ENCODE measurements around the gene ZFP64. TPM values are rescaled to one million over a fixed set of nuclear protein-coding genes. Genes with fewer than 3 reads are reported as not detected.
"Not testable (repeated sequence)": the region's sequence is repeated elsewhere in the genome, so short reads cannot be mapped to it uniquely, and the experiment has no call there.

Gene ZFP64
- total RNA-seq, 1 experiment from 2014 or later: 25.6 TPM

- Histone ChIP-seq H3K4me1 (0 out of 2 replicates have a peak, but pooled peaks cover 7% of the 10 kb centered on the region), H3K36me3 (ENCODE audit: control insufficient read depth, insufficient read depth, low read length) (no peaks in the 10 kb centered on the region), H3K27me3 (replicated peaks; ENCODE audit: control insufficient read depth, insufficient read depth, low read length) (no peaks in the 10 kb centered on the region), H3K4me3 (ENCODE audit: low read depth, low read length) (no peak overlapping the region), H3K9me3 (no peaks in the 10 kb centered on the region)
- peak in 1 of 2 experiments; percentile 9 for DNase-seq
- Mint-ChIP-seq H3K4me3 (ENCODE audit: unreplicated experiment) (peak overlapping the region; percentile 85), H3K9me3 (ENCODE audit: unreplicated experiment) (no peaks in the 10 kb centered on the region), H3K27ac (ENCODE audit: unreplicated experiment) (peak overlapping the region; percentile 55), H3K27me3 (ENCODE audit: insufficient read depth, unreplicated experiment) (no peaks in the 10 kb centered on the region), H3K4me1 (ENCODE audit: low read depth, unreplicated experiment) (peaks cover 21% of the 10 kb centered on the region), H3K36me3 (ENCODE audit: insufficient read depth, unreplicated experiment) (peaks cover 13% of the 10 kb centered on the region)
- no peak for TF ChIP-seq CTCF (IDR thresholded peaks at IDR 0.05; ENCODE audit: insufficient read depth in 1 of 2, low read depth in 1 of 2, low read length in 1 of 2, severe bottlenecking in 1 of 2, unreplicated experiment in 1 of 2)
- intact Hi-C loops (cut with micrococcal nuclease; ENCODE audit: unreplicated experiment): loop anchor here (2.0 to 5.0 kb wide), 3 partner anchors 38 to 1024 kb away; no protein-coding TSS in a partner anchor
- ChIA-PET CTCF (no interaction called here), POLR2A (no interaction called here)
- BruUV-seq (replicated peaks): no TSS peak
Measured at GRCh38 chr20:52193133-52193532, 1.6 kb upstream of the ZFP64 start.

- H3K9me3 Mint-ChIP-seq (ENCODE audit: unreplicated experiment); H3K4me1 ChIP-seq; H3K27me3 Mint-ChIP-seq (ENCODE audit: insufficient read depth, unreplicated experiment); POLR2A ChIA-PET; H3K27me3 ChIP-seq (replicated peaks; ENCODE audit: control insufficient read depth, insufficient read depth, low read length); BruUV-seq (replicated peaks); DNase-seq; H3K36me3 ChIP-seq (ENCODE audit: control insufficient read depth, insufficient read depth, low read length); H3K9me3 ChIP-seq: not testable (repeated sequence)
- CTCF ChIA-PET: interaction anchor here (1.5 to 1.7 kb wide), 3 partner anchors 9 to 16 kb away, joined by 4 to 5 read pairs (median 4); no protein-coding TSS in a partner anchor
- Mint-ChIP-seq H3K36me3 (ENCODE audit: insufficient read depth, unreplicated experiment) (peaks cover 13% of the 10 kb centered on the region), H3K27ac (ENCODE audit: unreplicated experiment) (peak overlapping the region; percentile 55), H3K4me3 (ENCODE audit: unreplicated experiment) (peak overlapping the region; percentile 85), H3K4me1 (ENCODE audit: low read depth, unreplicated experiment) (peaks cover 21% of the 10 kb centered on the region)
- intact Hi-C loops (cut with micrococcal nuclease; ENCODE audit: unreplicated experiment): loop anchor here (2.0 to 5.0 kb wide), 3 partner anchors 38 to 1025 kb away; no protein-coding TSS in a partner anchor
- H3K4me3 ChIP-seq (ENCODE audit: low read depth, low read length): peak overlapping the region; percentile 97
Measured at GRCh38 chr20:52192719-52193007, 1.1 kb upstream of the ZFP64 start.

GRCh38 chr20:52191916-52192718, 538 bp upstream of the ZFP64 start:
- POLR2A ChIA-PET: interaction anchor here (1.2 kb wide), 1 partner anchor 173 kb away, joined by 4 read pairs; no protein-coding TSS in a partner anchor
- H3K9me3 Mint-ChIP-seq (ENCODE audit: unreplicated experiment): no peaks in the 10 kb centered on the region
- Histone ChIP-seq H3K4me3 (ENCODE audit: low read depth, low read length) (peak overlapping the region; percentile 97), H3K4me1 (0 out of 2 replicates have a peak, but pooled peaks cover 7% of the 10 kb centered on the region), H3K27me3 (replicated peaks; ENCODE audit: control insufficient read depth, insufficient read depth, low read length) (no peaks in the 10 kb centered on the region), H3K9me3 (no peaks in the 10 kb centered on the region), H3K36me3 (ENCODE audit: control insufficient read depth, insufficient read depth, low read length) (no peaks in the 10 kb centered on the region)
- intact Hi-C loops (cut with micrococcal nuclease; ENCODE audit: unreplicated experiment): loop anchor here (2.0 to 5.0 kb wide), 3 partner anchors 39 to 1025 kb away; no protein-coding TSS in a partner anchor
- H3K4me3 Mint-ChIP-seq (ENCODE audit: unreplicated experiment): peak overlapping the region; percentile 85
- H3K27ac Mint-ChIP-seq (ENCODE audit: unreplicated experiment): peak overlapping the region; percentile 55
- peak; percentile 76 to 83 for TF ChIP-seq CTCF (IDR thresholded peaks at IDR 0.05; ENCODE audit: insufficient read depth in 1 of 2, low read depth in 1 of 2, low read length in 1 of 2, severe bottlenecking in 1 of 2, unreplicated experiment in 1 of 2)
- H3K27me3 Mint-ChIP-seq (ENCODE audit: insufficient read depth, unreplicated experiment): no peaks in the 10 kb centered on the region
- H3K4me1 Mint-ChIP-seq (ENCODE audit: low read depth, unreplicated experiment): peaks cover 21% of the 10 kb centered on the region
- CTCF ChIA-PET: interaction anchor here (0.6 to 2.4 kb wide), 14 partner anchors 9 to 491 kb away, joined by 3 to 22 read pairs (median 4); no protein-coding TSS in a partner anchor
- DNase-seq: peak; percentile 83 to 85
- peaks cover 13% of the 10 kb centered on the region for H3K36me3 Mint-ChIP-seq (ENCODE audit: insufficient read depth, unreplicated experiment)
- TSS peak; percentile 58 for BruUV-seq (replicated peaks)

Measured in Caco-2 (cell line).